NCI-H2196 treated with DMSO at 0.1 percent for 48 hours (cell line): ENCODE data around the gene FMNL1.
"Not testable (repeated sequence)": the region's sequence is repeated elsewhere in the genome, so short reads cannot be mapped to it uniquely, and the experiment has no call there.

ENCODE experiments used
- DNase-seq: peaks from one replicate; lab custom pipeline; 2025; ENCODE audit not compliant: unreplicated experiment; lab: John Stamatoyannopoulos, UW

FMNL1 gene

GRCh38 chr17:45234641-45235415 is 13.1 kb downstream of the FMNL1 start:
- no peak for DNase-seq

- DNase-seq = no peak
These were observed 14.0 kb downstream of the FMNL1 start for GRCh38 chr17:45235416-45236281.

GRCh38 chr17:45236282-45236606 is 14.6 kb downstream of the FMNL1 start:
- no peak for DNase-seq

- no peak for DNase-seq
These were observed 16.0 kb downstream of the FMNL1 start for GRCh38 chr17:45237686-45238085.

GRCh38 chr17:45238155-45238774 is 16.6 kb downstream of the FMNL1 start:
- DNase-seq = no peak

- no peak for DNase-seq
These were observed 19.2 kb downstream of the FMNL1 start for GRCh38 chr17:45240905-45241327.

- DNase-seq = no peak
These were observed 19.8 kb downstream of the FMNL1 start for GRCh38 chr17:45241328-45242028.

GRCh38 chr17:45242029-45242414 is 20.3 kb downstream of the FMNL1 start:
- DNase-seq = no peak

GRCh38 chr17:45243750-45244149 is 22.1 kb downstream of the FMNL1 start:
- no peak for DNase-seq

- no peak for DNase-seq
These were observed 23.3 kb downstream of the FMNL1 start for GRCh38 chr17:45244725-45245656.

GRCh38 chr17:45246338-45246737 is 24.7 kb downstream of the FMNL1 start:
- DNase-seq = no peak

GRCh38 chr17:45246861-45247428 is 25.3 kb downstream of the FMNL1 start:
- DNase-seq = peak; percentile 28

- peak; percentile 97 for DNase-seq
These were observed 25.9 kb downstream of the FMNL1 start for GRCh38 chr17:45247429-45248131.

GRCh38 chr17:45248132-45248957 is 26.7 kb downstream of the FMNL1 start:
- DNase-seq = peak; percentile 24

GRCh38 chr17:45251931-45252330 is 30.2 kb downstream of the FMNL1 start:
- peak; percentile 7 for DNase-seq

GRCh38 chr17:45253237-45253636 is 31.6 kb downstream of the FMNL1 start:
- DNase-seq = not testable (repeated sequence)

GRCh38 chr17:45253879-45254278 is 32.2 kb downstream of the FMNL1 start:
- no peak for DNase-seq

GRCh38 chr17:45255358-45255757 is 33.7 kb downstream of the FMNL1 start:
- no peak for DNase-seq
